Upper lobe of left lung (tissue), 6 donors: ENCODE data around the gene IQCH. TPM values are rescaled to one million over a fixed set of nuclear protein-coding genes. Genes with fewer than 3 reads are reported as not detected.

Experiments
- ATAC-seq, 2 donors: fragments of 200-7000 bp; cut with Tn5 transposase; one replicate each; pipeline ENCODE4 v1.9.1; 2022; ENCODE audit warnings: mild to moderate bottlenecking in 2 of 2, moderate library complexity in 2 of 2; ENCODE audit not compliant: low FRiP score in 2 of 2
- DNase-seq, 2 donors: peaks; one replicate each; pipeline ENCODE4 v3.0.0-alpha.2; 2019 to 2020
- H3K27ac ChIP-seq, 4 donors: fragments of 200-600 bp; sonication (generic); one replicate each; pipeline ENCODE4 v1.5.1; 2016 to 2019
- H3K27me3 ChIP-seq, 4 donors: fragments of 200-600 bp; sonication (generic); one replicate each; pipeline ENCODE4 v1.5.1; 2017 to 2019
- H3K36me3 ChIP-seq, 4 donors: fragments of 200-600 bp; sonication (generic); one replicate each; pipeline ENCODE4 v1.5.1; 2016 to 2019
- H3K4me1 ChIP-seq, 4 donors: fragments of 200-600 bp; sonication (generic); one replicate each; pipeline ENCODE4 v1.5.1; 2018 to 2019
- H3K4me3 ChIP-seq, 4 donors: fragments of 200-600 bp; sonication (generic); one replicate each; pipeline ENCODE4 v1.5.1; 2017 to 2019; ENCODE audit warnings: mild to moderate bottlenecking in 2 of 4, moderate library complexity in 1 of 4
- H3K9me3 ChIP-seq, 4 donors: fragments of 200-600 bp; sonication (generic); one replicate each; pipeline ENCODE4 v1.5.1; 2018 to 2019
- EP300 ChIP-seq, 4 donors: sonication (generic); formaldehyde crosslinking; IDR thresholded peaks; one replicate each; pipeline ENCODE4 v1.5.1; 2017; ENCODE audit warnings: antibody characterized with exemption in 4 of 4, control low read depth in 2 of 4
- POLR2A ChIP-seq, 4 donors: fragments of 450-650 bp; IDR thresholded peaks; one replicate each; pipeline ENCODE4 v1.5.1; 2016 to 2017; ENCODE audit warnings: antibody characterized with exemption in 4 of 4, mild to moderate bottlenecking in 2 of 4
- POLR2AphosphoS5 ChIP-seq, 2 donors: sonication (generic); formaldehyde crosslinking; IDR thresholded peaks; one replicate each; pipeline ENCODE4 v1.5.1; 2017; ENCODE audit warnings: antibody characterized with exemption in 2 of 2
- WGBS, 2 donors: methylation state at CpG; one replicate each; pipeline ENCODE4 v1.1.5; 2017 to 2018; 5-methylcytosine and 5-hydroxymethylcytosine counted together
- total RNA-seq, 6 donors: library from RNA; depleted of rRNA in 4 of 6; stranded (reverse); fragments of >200 nt in 4 of 6; gene quantifications; one replicate each; pipeline versions ENCODE4 v1.1.0 to v1.2.1, GENCODE V29; 2016 to 2021
- TF ChIP-seq, protein P1 (sequence below), 6 experiments: fragments of 450-650 bp in 4 of 6; fragments of 200-600 bp in 2 of 6; sonication (generic) in 2 of 6; IDR thresholded peaks; one replicate each; pipeline ENCODE4 v1.5.1; 2016 to 2019; ENCODE audit warnings: antibody characterized with exemption in 6 of 6
- donor health status: DM: no; HTN: no; CAD: no; lungs with moderate emphysema.
- donor health status: DM: no; HTN: yes; CAD: no; lungs with severe emphysema.

Gene IQCH
- total RNA-seq, 6 donors from 2014 or later: 1.0 to 18.0 (median 2.7) TPM

DNA sequence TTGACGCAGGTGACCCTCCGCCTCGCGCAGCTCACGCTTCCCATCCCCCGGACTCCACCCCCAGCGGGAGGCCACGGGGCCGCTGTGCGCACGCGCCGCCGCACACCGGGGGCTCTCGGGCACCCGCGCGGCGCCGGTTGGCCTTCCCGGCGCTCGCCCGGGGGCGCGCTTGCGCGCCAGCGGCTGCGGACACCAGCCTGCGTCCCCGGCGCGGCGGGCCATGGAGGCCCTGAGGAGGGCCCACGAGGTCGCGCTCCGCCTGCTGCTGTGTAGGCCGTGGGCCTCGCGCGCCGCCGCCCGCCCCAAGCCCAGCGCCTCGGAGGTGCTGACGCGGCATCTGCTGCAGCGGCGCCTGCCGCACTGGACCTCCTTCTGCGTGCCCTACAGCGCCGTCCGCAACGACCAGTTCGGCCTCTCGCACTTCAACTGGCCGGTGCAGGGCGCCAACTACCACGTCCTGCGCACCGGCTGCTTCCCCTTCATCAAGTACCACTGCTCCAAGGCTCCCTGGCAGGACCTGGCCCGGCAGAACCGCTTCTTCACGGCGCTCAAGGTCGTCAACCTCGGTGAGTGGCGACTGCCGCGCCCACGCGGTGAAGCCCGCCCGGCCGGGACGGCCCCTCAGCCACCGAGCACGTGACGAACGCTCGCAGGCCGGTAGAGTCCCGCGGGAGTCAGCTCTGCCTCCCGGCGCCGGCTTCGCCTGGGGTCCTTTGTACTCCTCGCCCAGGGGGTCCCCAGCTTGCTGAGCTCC is 266.6 kb downstream of the IQCH start, which contains the start of gene C15orf61:
Gene C15orf61 (plus strand): TSS at position 103 of the 754 bp plus-strand sequence. CDS start 118 bp downstream, at position 221.
- 0 to 1% methylated on average over 17 to 47 of the region's 94 CpGs for WGBS, 2 donors

DNA sequence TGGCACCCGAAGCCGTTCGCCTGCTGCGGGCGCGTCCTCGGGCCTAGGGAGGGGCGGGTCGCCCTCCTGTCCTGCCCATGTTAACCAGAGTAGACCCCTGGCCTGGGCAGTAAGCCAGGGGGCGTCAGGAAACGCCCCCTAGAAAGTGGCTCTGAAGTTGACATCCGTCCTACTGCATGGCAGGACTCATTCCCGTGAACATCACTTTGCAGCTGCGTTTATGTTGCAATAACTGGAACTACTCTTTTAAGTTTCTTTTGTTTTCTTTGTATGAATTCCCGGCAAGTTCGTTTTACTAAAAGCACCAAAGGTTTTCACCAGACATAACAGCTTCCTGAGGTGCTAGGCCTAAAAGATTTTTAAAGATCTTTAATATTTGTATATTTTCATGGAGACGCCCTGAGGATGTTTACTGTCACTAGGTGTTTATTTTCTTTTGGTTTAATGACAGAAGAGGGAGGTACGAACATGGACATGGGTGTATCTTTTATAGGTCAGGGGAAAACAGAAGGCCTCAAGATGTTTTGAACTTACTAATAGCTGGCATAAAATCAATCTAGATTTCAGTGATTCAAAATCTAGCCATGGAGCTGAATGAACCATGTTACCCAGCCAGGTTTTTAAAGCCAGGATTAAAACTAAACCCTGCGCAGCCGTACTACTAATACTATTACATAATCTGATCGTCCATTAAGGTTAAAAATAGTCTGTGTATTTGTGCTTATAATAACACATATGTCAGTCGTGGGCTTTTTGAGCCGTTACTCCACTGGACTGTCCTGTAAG is 267.4 kb downstream of the IQCH start:
- DNase-seq: no peak
- Histone ChIP-seq H3K4me1 (peaks cover 9 to 28% (median 12%) of the 10 kb centered on the region in 4 donors), H3K36me3 (peaks cover 0 to 7% (median 0%) of the 10 kb centered on the region in 4 donors), H3K9me3 (no peaks in the 10 kb centered on the region), H3K27me3 (no peaks in the 10 kb centered on the region), H3K4me3 (peak overlapping the region; percentile 73 to 95 (median 86)), H3K27ac (peak overlapping the region; percentile 91 to 97 (median 94))
- TF ChIP-seq EP300 (IDR thresholded peaks at IDR 0.05): no peak
- TF ChIP-seq POLR2AphosphoS5 (IDR thresholded peaks at IDR 0.05): no peak
- TF ChIP-seq, protein P1, sequence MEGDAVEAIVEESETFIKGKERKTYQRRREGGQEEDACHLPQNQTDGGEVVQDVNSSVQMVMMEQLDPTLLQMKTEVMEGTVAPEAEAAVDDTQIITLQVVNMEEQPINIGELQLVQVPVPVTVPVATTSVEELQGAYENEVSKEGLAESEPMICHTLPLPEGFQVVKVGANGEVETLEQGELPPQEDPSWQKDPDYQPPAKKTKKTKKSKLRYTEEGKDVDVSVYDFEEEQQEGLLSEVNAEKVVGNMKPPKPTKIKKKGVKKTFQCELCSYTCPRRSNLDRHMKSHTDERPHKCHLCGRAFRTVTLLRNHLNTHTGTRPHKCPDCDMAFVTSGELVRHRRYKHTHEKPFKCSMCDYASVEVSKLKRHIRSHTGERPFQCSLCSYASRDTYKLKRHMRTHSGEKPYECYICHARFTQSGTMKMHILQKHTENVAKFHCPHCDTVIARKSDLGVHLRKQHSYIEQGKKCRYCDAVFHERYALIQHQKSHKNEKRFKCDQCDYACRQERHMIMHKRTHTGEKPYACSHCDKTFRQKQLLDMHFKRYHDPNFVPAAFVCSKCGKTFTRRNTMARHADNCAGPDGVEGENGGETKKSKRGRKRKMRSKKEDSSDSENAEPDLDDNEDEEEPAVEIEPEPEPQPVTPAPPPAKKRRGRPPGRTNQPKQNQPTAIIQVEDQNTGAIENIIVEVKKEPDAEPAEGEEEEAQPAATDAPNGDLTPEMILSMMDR (IDR thresholded peaks at IDR 0.05): no peak
- no peak for TF ChIP-seq POLR2A (IDR thresholded peaks at IDR 0.05)
- ATAC-seq: peak in 1 of 2 donors; percentile 54
- 3% methylated on average over 20 to 23 of the region's 23 CpGs for WGBS, 2 donors

More for the DNA sequence above, 266.6 kb downstream of the IQCH start, which contains the start of gene C15orf61:
- H3K27me3 ChIP-seq: no peaks in the 10 kb centered on the region
- peaks cover 9 to 28% (median 12%) of the 10 kb centered on the region in 4 donors for H3K4me1 ChIP-seq
- H3K27ac ChIP-seq: peak within 1 kb of the TSS; percentile 91 to 97 (median 94)
- no peaks in the 10 kb centered on the region for H3K36me3 ChIP-seq
- peak within 1 kb of the TSS; percentile 73 to 95 (median 86) for H3K4me3 ChIP-seq
- TF ChIP-seq, protein P1 (IDR thresholded peaks at IDR 0.05): peak in 3 of 6 experiments; percentile 9 to 40 (median 16)
- TF ChIP-seq POLR2AphosphoS5 (IDR thresholded peaks at IDR 0.05) (peak; percentile 47 to 72), EP300 (IDR thresholded peaks at IDR 0.05) (no peak), POLR2A (IDR thresholded peaks at IDR 0.05) (peak in 3 of 4 donors; percentile 81 to 90 (median 84))
- no peaks in the 10 kb centered on the region for H3K9me3 ChIP-seq
- peak; percentile 91 to 97 for DNase-seq
- peak; percentile 93 to 94 for ATAC-seq

DNA sequence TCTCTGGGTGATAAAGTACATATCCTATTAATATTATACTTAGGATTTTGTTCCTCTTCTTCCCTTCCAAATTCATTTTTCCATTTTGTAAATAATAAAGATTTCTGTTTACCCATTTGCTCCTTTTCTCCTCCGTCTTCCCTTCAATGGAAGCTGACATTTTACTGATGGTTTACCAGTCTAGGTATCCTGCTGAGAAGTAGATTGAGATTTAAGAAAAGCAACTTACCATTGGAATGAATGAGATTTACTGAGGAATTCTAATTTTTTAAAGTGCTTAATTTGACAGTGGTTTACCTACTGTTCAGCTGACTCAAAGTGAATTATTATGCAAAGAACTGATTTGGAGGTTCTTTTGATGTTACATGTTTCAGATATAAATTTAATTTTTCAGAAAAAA is 268.7 kb downstream of the IQCH start:
- H3K4me3 ChIP-seq: peak overlapping the region in 1 of 4 donors; percentile 73
- H3K27me3 ChIP-seq: no peaks in the 10 kb centered on the region
- no peaks in the 10 kb centered on the region for H3K9me3 ChIP-seq
- H3K36me3 ChIP-seq: peaks cover 0 to 15% (median 0%) of the 10 kb centered on the region in 4 donors
- peaks cover 9 to 28% (median 12%) of the 10 kb centered on the region in 4 donors for H3K4me1 ChIP-seq
- no peak for DNase-seq
- 74 to 79% methylated on average over 1 of the region's 1 CpG for WGBS, 2 donors
- ATAC-seq: no peak
- TF ChIP-seq POLR2AphosphoS5 (IDR thresholded peaks at IDR 0.05) (no peak), POLR2A (IDR thresholded peaks at IDR 0.05) (no peak), EP300 (IDR thresholded peaks at IDR 0.05) (no peak)
- TF ChIP-seq, protein P1 (IDR thresholded peaks at IDR 0.05): no peak
- H3K27ac ChIP-seq: peak overlapping the region in 2 of 4 donors; percentile 92 to 97

DNA sequence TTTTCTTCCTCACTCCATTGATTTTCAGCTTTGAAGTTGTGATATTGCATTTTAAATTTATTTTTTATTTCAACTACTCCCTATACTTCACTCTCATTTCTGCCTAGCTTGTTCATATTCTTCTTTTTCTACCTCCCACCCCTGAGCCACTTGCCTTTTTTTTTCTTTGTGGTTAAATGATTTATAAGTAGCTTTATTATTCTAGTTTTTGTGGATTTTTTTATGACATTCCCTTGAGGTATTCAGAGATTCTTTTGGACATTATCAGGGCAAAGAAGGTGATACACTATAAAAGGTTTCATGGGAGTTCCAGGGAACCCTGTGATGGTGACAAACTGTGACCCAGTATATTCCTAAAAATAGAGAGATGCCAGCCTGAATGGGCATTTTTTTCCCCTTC is 269.6 kb downstream of the IQCH start:
- H3K9me3 ChIP-seq: no peaks in the 10 kb centered on the region
- no peak overlapping the region for H3K4me3 ChIP-seq
- H3K27ac ChIP-seq: no peak overlapping the region
- peaks cover 9 to 28% (median 12%) of the 10 kb centered on the region in 4 donors for H3K4me1 ChIP-seq
- TF ChIP-seq POLR2A (IDR thresholded peaks at IDR 0.05) (no peak), EP300 (IDR thresholded peaks at IDR 0.05) (no peak), POLR2AphosphoS5 (IDR thresholded peaks at IDR 0.05) (no peak)
- TF ChIP-seq, protein P1 (IDR thresholded peaks at IDR 0.05): no peak
- peaks cover 0 to 17% (median 0%) of the 10 kb centered on the region in 4 donors for H3K36me3 ChIP-seq
- no peak for ATAC-seq
- no peaks in the 10 kb centered on the region for H3K27me3 ChIP-seq
- no peak for DNase-seq
